GM21381 (cell line): Measurements from ENCODE around the gene PACRGL.
"Not testable (repeated sequence)": the region's sequence is repeated elsewhere in the genome, so short reads cannot be mapped to it uniquely, and the experiment has no call there.

Source experiments
- ATAC-seq: cut with Tn5 transposase; IDR thresholded peaks from one replicate; pipeline ENCODE4 v1.9.1; 2021; ENCODE audit warnings: mild to moderate bottlenecking, moderate library complexity; ENCODE audit not compliant: unreplicated experiment

Gene PACRGL

GRCh38 chr4:20723019-20723418 is 22.8 kb downstream of the PACRGL start:
- ATAC-seq, result no peak

GRCh38 chr4:20723463-20723862 is 23.2 kb downstream of the PACRGL start:
- no peak for ATAC-seq

GRCh38 chr4:20724915-20725314 is 24.7 kb downstream of the PACRGL start:
- no peak for ATAC-seq

GRCh38 chr4:20735931-20736330 is 35.7 kb downstream of the PACRGL start:
- ATAC-seq, result no peak

GRCh38 chr4:20746000-20746399 is 45.7 kb downstream of the PACRGL start:
- ATAC-seq, result not testable (repeated sequence)

- no peak for ATAC-seq
These were observed 52.4 kb downstream of the PACRGL start for GRCh38 chr4:20752641-20753040.

GRCh38 chr4:20754036-20754435 is 53.8 kb downstream of the PACRGL start:
- no peak for ATAC-seq

- no peak for ATAC-seq
These were observed 59.8 kb downstream of the PACRGL start for GRCh38 chr4:20760053-20760452.

- no peak for ATAC-seq
These were observed 61.1 kb downstream of the PACRGL start for GRCh38 chr4:20761382-20761781.

GRCh38 chr4:20761826-20762225 is 61.6 kb downstream of the PACRGL start:
- no peak for ATAC-seq

GRCh38 chr4:20764366-20764992 is 64.2 kb downstream of the PACRGL start:
- ATAC-seq, result no peak

- ATAC-seq, result peak; percentile 82
These were observed 73.1 kb downstream of the PACRGL start for GRCh38 chr4:20773144-20773997.

GRCh38 chr4:20778896-20779295 is 78.6 kb downstream of the PACRGL start:
- no peak for ATAC-seq

- not testable (repeated sequence) for ATAC-seq
These were observed 82.9 kb downstream of the PACRGL start for GRCh38 chr4:20783134-20783533.

- ATAC-seq, result no peak
These were observed 87.8 kb downstream of the PACRGL start for GRCh38 chr4:20787940-20788665.
